ENCODE measurements around the gene TOB1. TPM values are rescaled to one million over a fixed set of nuclear protein-coding genes. Genes with fewer than 3 reads are reported as not detected.

Gene TOB1
- total and polyA plus RNA-seq, 2 donors (not counting 1 experiment from before 2014, with no cell fraction given) = 23.3 to 28.9 TPM

DNA sequence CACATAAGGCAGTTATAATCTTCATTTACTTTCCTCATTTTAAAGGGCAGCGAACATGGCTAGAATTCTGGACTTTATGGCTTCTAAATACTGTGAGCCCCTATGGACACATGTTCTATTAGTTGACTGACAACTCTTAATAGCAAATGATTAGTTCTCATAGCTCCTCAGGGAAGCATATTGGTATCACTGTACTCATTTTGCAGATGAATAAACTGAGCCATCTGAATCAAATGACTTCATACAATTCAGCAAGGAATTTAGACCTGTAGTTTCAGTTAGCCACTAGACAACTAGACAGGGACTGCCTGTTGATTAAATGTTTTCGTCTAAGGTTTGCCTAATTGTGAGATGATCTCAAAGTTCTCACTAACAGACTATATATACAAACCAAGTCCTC lies 9.7 kb downstream of the TOB1 start:
- H3K4me3 Mint-ChIP-seq = no peak overlapping the region
- H3K4me2 ChIP-seq (replicated peaks; ENCODE audit: low read depth, low read length, poor library complexity, severe bottlenecking) = no peak overlapping the region
- no peaks in the 10 kb centered on the region for H3K27me3 ChIP-seq (replicated peaks in 1 of 4; ENCODE audit: control extremely low read depth in 1 of 4, control insufficient read depth in 3 of 4, insufficient read depth in 4 of 4, low read length in 3 of 4)
- DNase-seq (no peak), ATAC-seq (ENCODE audit: low read depth) (no peak)
- H3K4me3 ChIP-seq (ENCODE audit: control extremely low read depth in 1 of 5, extremely low read depth in 1 of 5, insufficient read depth in 1 of 5, low read depth in 2 of 5, low read length in 4 of 5) = no peak overlapping the region
- WGBS (ENCODE audit: insufficient coverage) = no CpG with 5 or more reads among the region's 2 CpGs
- no peaks in the 10 kb centered on the region for H3K36me3 ChIP-seq (replicated peaks in 1 of 2; ENCODE audit: control extremely low read depth in 1 of 2, control insufficient read depth in 1 of 2, extremely low read depth in 1 of 2, insufficient read depth in 2 of 2, low read length in 1 of 2)
- H3K27ac ChIP-seq (ENCODE audit: low read length in 2 of 2) = no peak overlapping the region
- H3K4me1 ChIP-seq (ENCODE audit: control insufficient read depth in 2 of 2, insufficient read depth in 2 of 2, low read length in 2 of 2) = peaks cover 9 to 11% of the 10 kb centered on the region in 2 donors
- H3K79me2 ChIP-seq (ENCODE audit: control insufficient read depth, insufficient read depth, low read length) = peaks cover 9% of the 10 kb centered on the region
- H3K9me3 ChIP-seq (ENCODE audit: control extremely low read depth in 1 of 3, control insufficient read depth in 2 of 3, insufficient read depth in 1 of 3, low read length in 2 of 3) = no peaks in the 10 kb centered on the region
- no peaks in the 10 kb centered on the region for H4K20me1 ChIP-seq (ENCODE audit: control insufficient read depth, insufficient read depth, low read length, poor library complexity, severe bottlenecking)
- no peak overlapping the region for H3K27ac Mint-ChIP-seq
- H3K27me3 Mint-ChIP-seq = no peaks in the 10 kb centered on the region
- ChIA-PET CTCF (interaction anchor here (0.9 to 10.7 kb wide), 8 partner anchors 10 to 144 kb away, joined by 3 to 400 read pairs (median 4); partner anchors contain the start of gene TOB1), POLR2A (no interaction called here)
- intact Hi-C loops (cut with micrococcal nuclease) = no loop called here
- no peak overlapping the region for H3K9ac ChIP-seq (ENCODE audit: low read length)
- TF ChIP-seq, protein P1, sequence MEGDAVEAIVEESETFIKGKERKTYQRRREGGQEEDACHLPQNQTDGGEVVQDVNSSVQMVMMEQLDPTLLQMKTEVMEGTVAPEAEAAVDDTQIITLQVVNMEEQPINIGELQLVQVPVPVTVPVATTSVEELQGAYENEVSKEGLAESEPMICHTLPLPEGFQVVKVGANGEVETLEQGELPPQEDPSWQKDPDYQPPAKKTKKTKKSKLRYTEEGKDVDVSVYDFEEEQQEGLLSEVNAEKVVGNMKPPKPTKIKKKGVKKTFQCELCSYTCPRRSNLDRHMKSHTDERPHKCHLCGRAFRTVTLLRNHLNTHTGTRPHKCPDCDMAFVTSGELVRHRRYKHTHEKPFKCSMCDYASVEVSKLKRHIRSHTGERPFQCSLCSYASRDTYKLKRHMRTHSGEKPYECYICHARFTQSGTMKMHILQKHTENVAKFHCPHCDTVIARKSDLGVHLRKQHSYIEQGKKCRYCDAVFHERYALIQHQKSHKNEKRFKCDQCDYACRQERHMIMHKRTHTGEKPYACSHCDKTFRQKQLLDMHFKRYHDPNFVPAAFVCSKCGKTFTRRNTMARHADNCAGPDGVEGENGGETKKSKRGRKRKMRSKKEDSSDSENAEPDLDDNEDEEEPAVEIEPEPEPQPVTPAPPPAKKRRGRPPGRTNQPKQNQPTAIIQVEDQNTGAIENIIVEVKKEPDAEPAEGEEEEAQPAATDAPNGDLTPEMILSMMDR (IDR thresholded peaks at IDR 0.05) = no peak
- no peak for TF ChIP-seq EZH2 (IDR thresholded peaks at IDR 0.05; ENCODE audit: borderline replicate concordance, insufficient read depth, low read depth, low read length, poor library complexity, severe bottlenecking)
- no peak overlapping the region for H2AFZ ChIP-seq (ENCODE audit: insufficient read depth, low read depth, low read length, poor library complexity, severe bottlenecking)
- H3K4me1 Mint-ChIP-seq = peaks cover 15% of the 10 kb centered on the region
- no peaks in the 10 kb centered on the region for H3K9me3 Mint-ChIP-seq (ENCODE audit: insufficient read depth)

DNA sequence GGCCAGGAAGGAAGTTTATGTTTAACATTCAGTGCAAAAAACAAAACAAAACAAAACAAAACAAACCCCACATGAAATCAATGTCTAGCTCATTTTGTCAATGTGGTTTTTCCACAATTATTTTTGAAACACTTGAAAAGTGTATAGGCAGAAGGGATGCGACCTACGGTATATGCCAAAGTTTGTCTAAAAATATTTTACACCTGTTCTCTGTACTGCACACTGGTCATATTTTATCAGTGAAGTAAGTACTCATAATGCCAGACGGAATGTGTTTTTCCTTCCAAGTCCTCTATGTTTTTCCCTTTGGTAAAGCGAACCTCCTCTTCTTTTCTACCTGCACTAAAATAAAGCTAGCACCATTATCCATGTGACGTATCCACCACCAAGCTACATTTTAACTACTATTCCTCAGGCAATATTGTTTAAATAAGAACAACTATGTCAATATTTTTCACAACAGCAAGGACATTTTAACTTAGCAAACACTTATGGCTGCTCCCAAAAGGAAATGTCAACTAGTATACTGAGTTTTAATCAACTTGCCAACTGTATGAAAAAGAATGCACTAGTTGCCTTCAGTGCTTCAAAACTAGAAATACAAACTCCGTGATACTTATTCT lies 10.3 kb downstream of the TOB1 start:
- Mint-ChIP-seq H3K4me1 (peaks cover 13% of the 10 kb centered on the region), H3K27ac (no peak overlapping the region), H3K9me3 (ENCODE audit: insufficient read depth) (no peaks in the 10 kb centered on the region), H3K4me3 (no peak overlapping the region), H3K27me3 (no peaks in the 10 kb centered on the region)
- CTCF ChIA-PET = interaction anchor here (0.9 to 10.7 kb wide), 8 partner anchors 10 to 145 kb away, joined by 3 to 400 read pairs (median 4); partner anchors contain the start of gene TOB1
- no peak overlapping the region for H3K4me3 ChIP-seq (ENCODE audit: control extremely low read depth in 1 of 5, extremely low read depth in 1 of 5, insufficient read depth in 1 of 5, low read depth in 2 of 5, low read length in 4 of 5)
- ATAC-seq (ENCODE audit: low read depth) = no peak
- no peak overlapping the region for H3K4me2 ChIP-seq (replicated peaks; ENCODE audit: low read depth, low read length, poor library complexity, severe bottlenecking)
- peaks cover 3% of the 10 kb centered on the region for H3K79me2 ChIP-seq (ENCODE audit: control insufficient read depth, insufficient read depth, low read length)
- H2AFZ ChIP-seq (ENCODE audit: insufficient read depth, low read depth, low read length, poor library complexity, severe bottlenecking) = no peak overlapping the region
- DNase-seq = no peak
- no peak overlapping the region for H3K9ac ChIP-seq (ENCODE audit: low read length)
- WGBS (ENCODE audit: insufficient coverage) = 96% methylated on average over 3 of the region's 6 CpGs
- H3K27ac ChIP-seq (ENCODE audit: low read length in 2 of 2) = no peak overlapping the region
- POLR2A ChIA-PET = no interaction called here
- H3K36me3 ChIP-seq (replicated peaks in 1 of 2; ENCODE audit: control extremely low read depth in 1 of 2, control insufficient read depth in 1 of 2, extremely low read depth in 1 of 2, insufficient read depth in 2 of 2, low read length in 1 of 2) = no peaks in the 10 kb centered on the region
- H4K20me1 ChIP-seq (ENCODE audit: control insufficient read depth, insufficient read depth, low read length, poor library complexity, severe bottlenecking) = no peaks in the 10 kb centered on the region
- intact Hi-C loops (cut with micrococcal nuclease) = no loop called here
- no peaks in the 10 kb centered on the region for H3K27me3 ChIP-seq (replicated peaks in 1 of 4; ENCODE audit: control extremely low read depth in 1 of 4, control insufficient read depth in 3 of 4, insufficient read depth in 4 of 4, low read length in 3 of 4)
- H3K9me3 ChIP-seq (ENCODE audit: control extremely low read depth in 1 of 3, control insufficient read depth in 2 of 3, insufficient read depth in 1 of 3, low read length in 2 of 3) = no peaks in the 10 kb centered on the region
- H3K4me1 ChIP-seq (ENCODE audit: control insufficient read depth in 2 of 2, insufficient read depth in 2 of 2, low read length in 2 of 2) = peaks cover 9 to 11% of the 10 kb centered on the region in 2 donors
- TF ChIP-seq, protein P1 (IDR thresholded peaks at IDR 0.05) = no peak
- TF ChIP-seq EZH2 (IDR thresholded peaks at IDR 0.05; ENCODE audit: borderline replicate concordance, insufficient read depth, low read depth, low read length, poor library complexity, severe bottlenecking) = no peak
